Endometrial microvascular endothelial cells (primary cell): ENCODE measurements around the gene SEL1L2. TPM values are rescaled to one million over a fixed set of nuclear protein-coding genes. Genes with fewer than 3 reads are reported as not detected.

Experiments
- in situ Hi-C: cut with HindIII; loops from 2 replicates; pipeline ENCODE4 v1.10.0; 2017; ENCODE audit warnings: low sequenced_read_pairs, low pct_unique_long_range_greater_than_20kb; ENCODE audit errors: inconsistent ontology term
- total RNA-seq: library from RNA; depleted of rRNA; stranded (reverse); fragments of >200 nt; gene quantifications from one replicate; pipeline ENCODE4 v1.2.3, GENCODE V29; 2015; ENCODE audit errors: inconsistent ontology term

Gene SEL1L2
- total RNA-seq, 1 donor from 2014 or later = not detected

- in situ Hi-C loops = no loop called here
Observed at GRCh38 chr20:13936781-13937576, 53.4 kb downstream of the SEL1L2 start.

- in situ Hi-C loops = no loop called here
Observed at GRCh38 chr20:13934992-13935894, 55.2 kb downstream of the SEL1L2 start.

GRCh38 chr20:13930281-13930680, 60.1 kb downstream of the SEL1L2 start:
- in situ Hi-C loops = no loop called here

- in situ Hi-C loops = no loop called here
Observed at GRCh38 chr20:13929836-13930235, 60.6 kb downstream of the SEL1L2 start.

- in situ Hi-C loops = no loop called here
Observed at GRCh38 chr20:13928901-13929300, 61.5 kb downstream of the SEL1L2 start.

- in situ Hi-C loops = no loop called here
Observed at GRCh38 chr20:13927171-13927570, 63.2 kb downstream of the SEL1L2 start.

- in situ Hi-C loops = no loop called here
Observed at GRCh38 chr20:13922241-13922640, 68.2 kb downstream of the SEL1L2 start.

- in situ Hi-C loops = no loop called here
Observed at GRCh38 chr20:13915284-13915683, 75.1 kb downstream of the SEL1L2 start.

GRCh38 chr20:13913572-13913971, 76.8 kb downstream of the SEL1L2 start:
- in situ Hi-C loops = no loop called here

- in situ Hi-C loops = no loop called here
Observed at GRCh38 chr20:13913131-13913530, 77.3 kb downstream of the SEL1L2 start.

GRCh38 chr20:13910492-13910891, 79.9 kb downstream of the SEL1L2 start:
- in situ Hi-C loops = no loop called here

- in situ Hi-C loops = no loop called here
Observed at GRCh38 chr20:13909067-13909466, 81.3 kb downstream of the SEL1L2 start.

GRCh38 chr20:13904766-13905165, 85.6 kb downstream of the SEL1L2 start:
- in situ Hi-C loops = no loop called here

- in situ Hi-C loops = no loop called here
Observed at GRCh38 chr20:13900496-13900895, 89.9 kb downstream of the SEL1L2 start.

- in situ Hi-C loops = no loop called here
Observed at GRCh38 chr20:13898012-13898612, 92.3 kb downstream of the SEL1L2 start.

GRCh38 chr20:13891575-13891974, 98.8 kb downstream of the SEL1L2 start:
- in situ Hi-C loops = no loop called here

- in situ Hi-C loops = no loop called here
Observed at GRCh38 chr20:13884803-13885202, 105.6 kb downstream of the SEL1L2 start.

- in situ Hi-C loops = no loop called here
Observed at GRCh38 chr20:13883425-13883824, 107.0 kb downstream of the SEL1L2 start.

- in situ Hi-C loops = no loop called here
Observed at GRCh38 chr20:13878566-13878965, 111.8 kb downstream of the SEL1L2 start.

- in situ Hi-C loops = no loop called here
Observed at GRCh38 chr20:13877793-13878192, 112.6 kb downstream of the SEL1L2 start.
